Calu3 (cell line): Measurements from ENCODE around the gene TIGAR. TPM values are rescaled to one million over a fixed set of nuclear protein-coding genes. Genes with fewer than 3 reads are reported as not detected.

Source experiments
- BruUV-seq: library from RNA; stranded (reverse); fragments of 400-500 nt; replicated peaks from 2 replicates; lab custom pipeline; 2021; lab: Mats Ljungman, UMichigan
- CTCF ChIA-PET: fragments of 300-600 bp; sonication (Branson Sonifier 250); formaldehyde crosslinking; loops from one replicate; lab custom pipeline; 2022; ENCODE audit warnings: antibody characterized with exemption; lab: Charles Lee
- DNase-seq: peaks from one replicate; pipeline ENCODE4 v3.0.0; 2022
- H3K27ac Mint-ChIP-seq: one replicate; pipeline ENCODE4 v1.8.0; 2022; ENCODE audit warnings: mixed read lengths; ENCODE audit not compliant: unreplicated experiment
- H3K27me3 Mint-ChIP-seq: one replicate; pipeline ENCODE4 v1.8.0; 2022; ENCODE audit warnings: mixed read lengths; ENCODE audit not compliant: unreplicated experiment
- H3K36me3 Mint-ChIP-seq: one replicate; pipeline ENCODE4 v1.8.0; 2022; ENCODE audit warnings: mild to moderate bottlenecking, moderate library complexity, mixed read lengths; ENCODE audit not compliant: insufficient read depth, unreplicated experiment
- H3K4me1 Mint-ChIP-seq: one replicate; pipeline ENCODE4 v1.8.0; 2022; ENCODE audit warnings: mild to moderate bottlenecking, low read depth, mixed read lengths; ENCODE audit not compliant: unreplicated experiment
- H3K4me3 Mint-ChIP-seq: one replicate; pipeline ENCODE4 v1.8.0; 2022; ENCODE audit warnings: mild to moderate bottlenecking, low read depth, moderate library complexity, mixed read lengths; ENCODE audit not compliant: unreplicated experiment
- H3K9me3 Mint-ChIP-seq: one replicate; pipeline ENCODE4 v1.8.0; 2022; ENCODE audit warnings: low read depth, mixed read lengths; ENCODE audit not compliant: unreplicated experiment
- CTCF ChIP-seq: fragments of 200-600 bp; IDR thresholded peaks from one replicate; pipeline ENCODE4 v1.8.0; 2022; ENCODE audit warnings: antibody characterized with exemption; ENCODE audit not compliant: unreplicated experiment
- intact Hi-C: fragments of 100-400 bp; cut with micrococcal nuclease; formaldehyde crosslinking; loops from one replicate; pipeline ENCODE4 v1.10.0; 2022; ENCODE audit not compliant: unreplicated experiment
- total RNA-seq: library from RNA; stranded (reverse); gene quantifications from 2 replicates; pipeline ENCODE4 v1.2.3, GENCODE V29; 2022

TIGAR gene
- total RNA-seq, 1 experiment from 2014 or later, result 15.9 TPM

DNA sequence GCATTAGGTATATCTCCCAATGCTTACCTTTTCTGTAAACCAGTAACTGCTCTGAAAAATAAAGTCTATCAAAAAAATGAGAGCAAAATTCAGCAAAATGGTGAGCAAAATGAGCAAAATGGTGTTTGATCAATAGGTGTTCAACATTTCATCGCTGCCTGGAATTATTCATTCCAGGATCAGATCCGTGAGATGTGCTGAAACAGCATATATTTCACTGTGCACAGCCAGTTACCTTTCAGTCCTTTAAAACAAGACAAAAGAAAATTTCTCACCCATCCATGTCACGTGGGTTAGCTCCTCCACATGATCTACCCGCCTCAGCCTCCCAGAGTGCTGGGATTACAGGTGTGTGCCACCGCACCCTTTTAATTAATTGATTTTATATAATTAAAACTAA lies 66.6 kb downstream of the TIGAR start:
- no peaks in the 10 kb centered on the region for H3K9me3 Mint-ChIP-seq
- no peaks in the 10 kb centered on the region for H3K4me1 Mint-ChIP-seq
- intact Hi-C loops, result no loop called here
- H3K36me3 Mint-ChIP-seq, result no peaks in the 10 kb centered on the region
- no peak for DNase-seq
- TF ChIP-seq CTCF, result no peak
- CTCF ChIA-PET, result no interaction called here
- H3K4me3 Mint-ChIP-seq, result no peak overlapping the region
- BruUV-seq, result no TSS peak
- H3K27me3 Mint-ChIP-seq, result peaks cover 45% of the 10 kb centered on the region
- H3K27ac Mint-ChIP-seq, result no peak overlapping the region

DNA sequence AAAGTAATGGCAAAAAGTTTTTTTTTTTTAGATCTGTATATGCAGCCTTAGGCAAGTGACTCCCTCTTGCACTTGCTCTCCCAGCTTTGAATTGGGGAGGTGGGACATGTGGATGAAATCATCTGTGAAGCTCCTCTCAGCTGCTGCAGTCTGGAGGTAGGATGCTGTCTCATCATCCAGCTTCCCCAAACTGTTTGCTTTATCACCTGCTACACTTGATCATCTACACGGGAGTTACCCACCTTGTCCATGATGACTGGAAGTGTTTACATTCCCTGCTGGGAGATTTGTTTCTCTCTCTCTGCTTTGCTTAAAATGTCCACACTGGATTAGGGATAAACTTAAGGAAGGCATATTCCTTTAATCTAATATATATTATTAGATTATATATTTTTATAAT lies 67.0 kb downstream of the TIGAR start:
- no peak overlapping the region for H3K4me3 Mint-ChIP-seq
- H3K27me3 Mint-ChIP-seq, result peaks cover 40% of the 10 kb centered on the region
- no peaks in the 10 kb centered on the region for H3K36me3 Mint-ChIP-seq
- BruUV-seq, result no TSS peak
- TF ChIP-seq CTCF, result no peak
- CTCF ChIA-PET, result no interaction called here
- H3K9me3 Mint-ChIP-seq, result no peaks in the 10 kb centered on the region
- DNase-seq, result no peak
- no peak overlapping the region for H3K27ac Mint-ChIP-seq
- intact Hi-C loops, result no loop called here
- H3K4me1 Mint-ChIP-seq, result no peaks in the 10 kb centered on the region

DNA sequence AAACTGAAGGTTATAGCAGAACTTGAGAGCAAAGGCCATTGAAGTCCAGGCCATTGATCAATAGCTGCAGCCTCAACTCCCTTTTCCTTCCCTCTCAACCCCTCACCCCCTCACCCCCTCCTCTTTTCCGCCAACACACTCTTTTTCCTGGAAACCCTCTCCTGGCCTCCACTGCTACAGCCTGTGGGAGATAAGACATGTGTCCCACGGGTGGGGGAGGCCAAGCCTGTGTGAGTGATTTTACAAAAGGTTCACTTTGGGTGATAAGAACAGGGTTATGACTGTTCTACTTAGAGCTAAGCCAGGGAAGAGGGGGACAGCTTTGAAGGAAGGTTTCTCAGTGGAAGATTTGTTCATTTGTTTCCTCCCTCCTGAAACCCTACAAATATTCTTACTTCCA lies 67.6 kb downstream of the TIGAR start:
- no peak for DNase-seq
- intact Hi-C loops, result no loop called here
- no peak for TF ChIP-seq CTCF
- peaks cover 37% of the 10 kb centered on the region for H3K27me3 Mint-ChIP-seq
- no peaks in the 10 kb centered on the region for H3K36me3 Mint-ChIP-seq
- H3K9me3 Mint-ChIP-seq, result no peaks in the 10 kb centered on the region
- H3K27ac Mint-ChIP-seq, result no peak overlapping the region
- H3K4me1 Mint-ChIP-seq, result no peaks in the 10 kb centered on the region
- CTCF ChIA-PET, result interaction anchor here (0.6 to 0.7 kb wide), 2 partner anchors 253 to 377 kb away, joined by 3 read pairs; no protein-coding TSS in a partner anchor
- no TSS peak for BruUV-seq
- no peak overlapping the region for H3K4me3 Mint-ChIP-seq

DNA sequence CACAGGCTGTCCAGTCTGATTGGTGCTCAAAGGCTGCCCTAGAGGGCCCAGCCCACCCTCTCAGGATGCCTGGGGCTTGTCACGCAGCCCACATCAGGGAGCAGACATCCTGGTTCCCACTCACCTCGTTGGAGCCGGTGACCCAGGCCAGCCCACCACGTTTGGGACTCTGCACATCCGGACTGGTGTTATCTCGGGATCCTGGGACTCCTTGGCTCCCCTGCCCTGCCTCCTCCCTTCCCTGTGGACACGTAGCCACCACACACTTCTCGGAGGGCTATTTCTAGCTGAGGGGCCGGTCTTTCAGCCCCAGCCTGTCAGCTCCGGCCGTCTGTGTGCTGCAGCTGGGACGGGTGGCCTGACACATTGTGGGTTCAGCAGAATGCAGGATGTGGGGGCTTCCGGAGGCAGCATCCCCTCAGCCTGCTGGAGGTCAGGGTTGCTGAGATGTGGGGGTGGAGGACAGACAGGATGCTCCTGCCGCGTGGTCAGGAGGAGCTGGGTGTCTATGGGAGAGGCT lies 71.3 kb downstream of the TIGAR start:
- CTCF ChIA-PET, result no interaction called here
- intact Hi-C loops, result no loop called here
- BruUV-seq, result no TSS peak
- Mint-ChIP-seq H3K36me3 (no peaks in the 10 kb centered on the region), H3K4me3 (no peak overlapping the region), H3K27ac (no peak overlapping the region), H3K9me3 (no peaks in the 10 kb centered on the region), H3K4me1 (no peaks in the 10 kb centered on the region), H3K27me3 (peaks cover 47% of the 10 kb centered on the region)
- no peak for TF ChIP-seq CTCF
- DNase-seq, result no peak
